ENCODE results near the gene MAGI1.
"Not testable (repeated sequence)": the region's sequence is repeated elsewhere in the genome, so short reads cannot be mapped to it uniquely, and the experiment has no call there.

Gene MAGI1

GRCh38 chr3:65650247-65650646 is 388.5 kb downstream of the MAGI1 start:
- no peak for DNase-seq

GRCh38 chr3:65647369-65647768 is 391.3 kb downstream of the MAGI1 start:
- DNase-seq: no peak

DNA sequence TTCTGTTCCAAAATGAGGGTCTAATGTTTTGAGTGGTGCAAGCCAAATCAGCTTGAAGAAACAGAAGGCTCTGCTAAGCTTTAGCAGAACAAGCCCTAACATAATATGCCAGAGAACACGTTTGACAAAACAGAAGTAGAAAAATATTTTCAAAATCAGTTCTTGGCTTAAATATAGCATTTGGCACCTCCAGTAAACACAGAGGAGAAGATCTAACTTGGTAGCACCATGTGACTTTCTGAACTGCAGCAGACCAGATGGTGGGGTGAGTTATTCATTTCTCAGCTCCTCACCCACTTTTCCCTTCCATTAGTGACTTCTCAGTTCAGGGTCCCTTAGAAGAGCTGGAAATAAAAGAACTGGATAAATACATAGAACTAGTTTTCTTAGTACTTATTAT is 395.8 kb downstream of the MAGI1 start:
- no peak for DNase-seq

- DNase-seq: no peak
These were observed 396.9 kb downstream of the MAGI1 start for GRCh38 chr3:65641777-65642176.

GRCh38 chr3:65641045-65641444 is 397.7 kb downstream of the MAGI1 start:
- DNase-seq: no peak

DNA sequence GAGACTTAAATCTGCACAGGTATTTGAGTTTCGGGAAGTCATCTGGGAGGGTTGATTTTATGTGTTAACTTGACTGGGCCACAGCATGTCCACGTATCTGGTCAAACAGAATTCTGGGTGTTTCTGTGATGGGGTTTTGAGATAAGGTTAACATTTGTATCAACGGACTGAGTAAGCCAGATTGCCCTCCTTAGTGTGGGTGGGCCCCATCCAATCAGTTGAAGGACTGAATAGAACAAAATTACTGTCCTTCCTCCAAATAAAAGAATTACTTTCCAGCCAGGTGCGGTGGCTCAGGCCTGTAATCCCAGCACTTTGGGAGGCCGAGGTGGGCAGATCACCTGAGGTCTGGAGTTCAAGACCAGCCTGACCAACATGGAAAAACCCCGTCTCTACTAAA is 399.3 kb downstream of the MAGI1 start:
- DNase-seq: no peak

GRCh38 chr3:65638301-65638700 is 400.4 kb downstream of the MAGI1 start:
- no peak for DNase-seq

DNA sequence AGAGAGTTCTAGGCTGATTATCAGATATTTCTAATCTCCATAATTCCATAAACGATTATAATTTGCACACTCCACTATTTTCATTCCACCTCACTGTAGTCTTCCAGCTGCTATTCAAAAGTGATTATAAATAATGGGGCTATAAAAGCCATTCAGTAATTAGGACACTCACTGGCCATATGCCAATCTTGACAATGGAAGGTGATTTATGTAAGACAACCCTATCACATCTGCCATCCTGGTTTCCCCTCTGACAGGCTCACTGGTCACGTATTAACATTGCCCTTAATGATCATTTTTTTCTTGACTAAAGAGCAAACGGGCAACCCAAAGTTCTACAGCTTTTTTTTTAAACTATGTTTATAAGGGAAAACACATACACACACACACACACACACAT is 402.4 kb downstream of the MAGI1 start:
- no peak for DNase-seq

GRCh38 chr3:65635657-65636056 is 403.1 kb downstream of the MAGI1 start:
- DNase-seq: no peak

GRCh38 chr3:65633018-65633638 is 405.6 kb downstream of the MAGI1 start:
- no peak for DNase-seq

GRCh38 chr3:65632414-65632813 is 406.3 kb downstream of the MAGI1 start:
- DNase-seq: no peak

DNA sequence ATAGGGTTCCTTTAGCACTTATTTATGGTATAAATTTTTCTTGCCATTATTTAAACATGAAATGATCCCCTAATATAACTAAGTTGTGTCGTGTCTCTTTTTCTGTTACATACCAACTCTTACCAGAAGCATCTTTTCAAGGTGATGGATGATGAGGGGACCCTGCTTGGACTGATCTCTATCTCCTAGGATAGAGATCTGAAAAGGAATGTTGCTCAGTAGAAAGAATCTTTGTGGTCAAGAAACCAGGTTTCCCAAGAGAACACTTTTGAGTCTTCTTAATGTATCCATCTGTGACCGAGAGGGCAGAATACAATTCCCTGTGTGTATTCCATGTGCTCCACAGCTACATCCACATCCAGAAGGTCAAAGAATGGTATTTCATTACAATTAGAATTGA is 409.7 kb downstream of the MAGI1 start:
- no peak for DNase-seq

- DNase-seq: no peak
These were observed 411.7 kb downstream of the MAGI1 start for GRCh38 chr3:65627062-65627461.

GRCh38 chr3:65625305-65625704 is 413.4 kb downstream of the MAGI1 start:
- DNase-seq: no peak

DNA sequence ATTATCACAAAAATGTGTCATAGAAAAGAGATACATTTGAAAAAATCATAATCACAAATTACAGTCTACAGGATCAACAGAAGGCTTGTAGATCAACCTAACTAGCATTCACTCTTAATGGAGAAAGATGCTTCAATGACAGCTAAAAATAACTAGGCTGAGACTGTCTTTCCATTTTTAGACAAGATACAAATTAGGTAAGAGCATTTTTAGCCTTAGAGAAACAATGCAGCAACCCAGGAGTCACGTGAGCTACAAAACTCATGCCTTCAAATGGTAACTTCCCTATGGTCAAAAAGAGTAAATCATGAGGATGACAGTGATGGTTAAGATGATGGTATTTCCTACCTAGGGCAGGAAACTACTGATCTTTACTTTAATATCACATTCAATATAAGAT is 415.4 kb downstream of the MAGI1 start:
- no peak for DNase-seq

- no peak for DNase-seq
These were observed 418.8 kb downstream of the MAGI1 start for GRCh38 chr3:65619888-65620287.

GRCh38 chr3:65619451-65619881 is 419.3 kb downstream of the MAGI1 start:
- no peak for DNase-seq

- DNase-seq: no peak
These were observed 420.1 kb downstream of the MAGI1 start for GRCh38 chr3:65618599-65618998.

GRCh38 chr3:65617787-65618186 is 420.9 kb downstream of the MAGI1 start:
- DNase-seq: no peak

GRCh38 chr3:65617209-65617608 is 421.5 kb downstream of the MAGI1 start:
- no peak for DNase-seq

GRCh38 chr3:65616563-65616962 is 422.2 kb downstream of the MAGI1 start:
- DNase-seq: no peak

- DNase-seq: no peak
These were observed 423.4 kb downstream of the MAGI1 start for GRCh38 chr3:65615329-65615728.

DNA sequence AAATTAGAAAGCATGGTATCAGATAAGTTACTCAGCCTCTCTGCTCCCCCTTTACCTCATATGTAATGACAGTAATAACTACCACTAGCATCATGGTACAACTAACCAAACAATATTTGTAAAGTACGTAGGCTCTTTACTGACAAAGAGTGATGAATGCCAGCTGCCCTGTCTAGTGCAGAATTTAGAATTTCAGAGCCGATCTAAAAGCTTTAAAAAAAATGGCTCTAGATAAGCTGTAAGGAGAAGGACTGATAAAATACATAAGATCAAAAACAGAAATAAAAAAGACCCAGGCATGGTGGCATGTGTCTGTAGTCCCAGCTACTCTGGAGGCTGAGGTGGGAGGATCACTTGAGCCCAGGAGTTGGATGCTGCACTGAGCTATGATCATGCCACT is 424.1 kb downstream of the MAGI1 start:
- DNase-seq: no peak

GRCh38 chr3:65607965-65608460 is 430.7 kb downstream of the MAGI1 start:
- DNase-seq: not testable (repeated sequence)

DNA sequence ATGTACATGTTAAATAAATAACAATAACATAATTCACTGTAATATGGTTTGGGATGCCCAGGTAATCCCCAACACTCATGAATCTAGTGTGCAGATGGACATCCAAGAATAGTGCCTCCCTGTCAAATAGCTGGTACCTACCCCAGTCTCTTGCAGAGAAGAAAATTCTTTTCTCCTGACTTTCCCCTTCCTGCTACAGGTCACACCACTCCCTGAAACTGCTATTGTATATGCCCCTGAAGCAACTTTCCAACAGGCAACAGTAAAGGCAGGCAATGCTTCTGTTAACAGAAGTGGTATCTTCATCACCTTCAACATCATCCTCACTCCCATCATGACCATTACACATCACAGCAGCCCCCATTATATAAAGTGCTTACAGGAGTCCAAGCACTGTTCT is 431.6 kb downstream of the MAGI1 start:
- no peak for DNase-seq
